GM10266 (cell line): Measurements from ENCODE around the gene LDLRAD3.

Source experiments
- DNase-seq: peaks from one replicate; pipeline ENCODE4 v3.0.0; 2012; ENCODE audit errors: extremely low spot score
- TF ChIP-seq, protein P1 (sequence below): IDR thresholded peaks from 2 replicates; pipeline ENCODE4 v1.5.1; 2012; ENCODE audit warnings: mild to moderate bottlenecking, low read depth; ENCODE audit not compliant: control insufficient read depth, insufficient read depth; ENCODE audit errors: missing control alignments

LDLRAD3 gene

DNA sequence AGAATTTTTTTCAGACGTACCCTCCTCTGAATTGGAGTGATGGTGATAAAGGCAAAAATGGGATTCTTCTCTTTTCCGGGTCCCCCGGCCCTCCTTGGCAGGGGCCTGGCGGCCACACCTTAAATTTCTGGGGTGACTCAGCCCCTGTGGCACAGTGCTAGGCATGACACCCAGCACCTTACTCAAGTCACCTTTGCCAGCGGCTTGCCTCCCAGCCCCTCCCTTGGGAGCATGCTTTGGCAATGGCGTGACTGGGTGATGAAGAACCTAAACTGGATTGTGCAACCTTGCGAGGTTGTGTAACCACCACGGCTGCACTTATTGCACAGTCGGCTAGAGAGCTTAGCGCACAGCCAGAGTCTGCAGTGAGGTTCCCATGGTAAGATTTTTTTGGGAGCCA lies 16.2 kb upstream of the LDLRAD3 start:
- TF ChIP-seq, protein P1, sequence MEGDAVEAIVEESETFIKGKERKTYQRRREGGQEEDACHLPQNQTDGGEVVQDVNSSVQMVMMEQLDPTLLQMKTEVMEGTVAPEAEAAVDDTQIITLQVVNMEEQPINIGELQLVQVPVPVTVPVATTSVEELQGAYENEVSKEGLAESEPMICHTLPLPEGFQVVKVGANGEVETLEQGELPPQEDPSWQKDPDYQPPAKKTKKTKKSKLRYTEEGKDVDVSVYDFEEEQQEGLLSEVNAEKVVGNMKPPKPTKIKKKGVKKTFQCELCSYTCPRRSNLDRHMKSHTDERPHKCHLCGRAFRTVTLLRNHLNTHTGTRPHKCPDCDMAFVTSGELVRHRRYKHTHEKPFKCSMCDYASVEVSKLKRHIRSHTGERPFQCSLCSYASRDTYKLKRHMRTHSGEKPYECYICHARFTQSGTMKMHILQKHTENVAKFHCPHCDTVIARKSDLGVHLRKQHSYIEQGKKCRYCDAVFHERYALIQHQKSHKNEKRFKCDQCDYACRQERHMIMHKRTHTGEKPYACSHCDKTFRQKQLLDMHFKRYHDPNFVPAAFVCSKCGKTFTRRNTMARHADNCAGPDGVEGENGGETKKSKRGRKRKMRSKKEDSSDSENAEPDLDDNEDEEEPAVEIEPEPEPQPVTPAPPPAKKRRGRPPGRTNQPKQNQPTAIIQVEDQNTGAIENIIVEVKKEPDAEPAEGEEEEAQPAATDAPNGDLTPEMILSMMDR: no peak
- no peak for DNase-seq

GRCh38 chr11:35928688-35929395 lies 15.0 kb upstream of the LDLRAD3 start:
- TF ChIP-seq, protein P1: no peak
- DNase-seq: no peak

DNA sequence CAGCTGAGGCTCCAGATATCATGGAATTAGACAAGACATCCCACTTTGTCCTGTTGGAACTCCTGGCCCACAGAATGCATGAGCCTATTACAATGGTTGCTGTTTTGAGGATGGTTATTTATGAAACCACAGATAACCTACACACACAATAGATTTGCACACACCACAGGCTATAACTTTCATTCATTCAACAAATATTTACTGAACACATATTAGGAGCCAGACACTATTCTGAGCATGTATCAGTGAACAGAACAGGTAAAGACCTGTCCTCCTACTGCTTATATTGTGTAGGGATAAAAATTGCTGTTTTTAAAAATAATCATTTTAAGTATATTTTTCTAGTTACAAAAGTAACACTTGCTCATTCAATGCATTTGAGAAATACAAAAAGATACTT lies 13.4 kb upstream of the LDLRAD3 start:
- TF ChIP-seq, protein P1: no peak
- no peak for DNase-seq

- no peak for DNase-seq
- TF ChIP-seq, protein P1: no peak
Observed at GRCh38 chr11:35932121-35932520, 11.7 kb upstream of the LDLRAD3 start.

- TF ChIP-seq, protein P1: no peak
- DNase-seq: no peak
Observed at GRCh38 chr11:35932681-35933319, 11.1 kb upstream of the LDLRAD3 start.

DNA sequence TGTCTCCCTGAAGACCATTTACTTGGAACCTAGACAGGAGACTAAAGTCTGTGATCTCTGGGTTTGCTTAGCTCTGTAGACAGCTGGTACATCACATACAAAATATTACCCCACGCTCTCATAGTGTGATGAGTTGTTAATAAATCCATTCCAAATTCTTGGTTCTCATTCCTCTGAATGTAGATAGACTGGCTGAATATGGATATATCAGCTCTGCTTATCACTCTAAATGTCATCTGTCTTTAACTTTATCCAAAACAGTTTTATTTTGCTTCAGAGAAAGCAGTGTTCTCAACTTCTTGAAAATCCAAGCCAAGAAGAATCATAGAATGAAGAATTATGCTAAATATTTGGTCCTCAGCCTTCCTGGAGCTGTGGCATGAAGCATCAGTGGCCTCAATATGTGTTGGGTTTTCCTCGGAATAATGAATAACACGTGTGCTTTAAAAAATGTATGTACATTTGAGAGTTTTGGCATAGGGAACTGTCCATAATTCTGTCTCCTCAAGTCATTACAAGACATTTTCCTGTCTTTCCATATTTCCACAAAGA lies 10.5 kb upstream of the LDLRAD3 start:
- TF ChIP-seq, protein P1: no peak
- no peak for DNase-seq

DNA sequence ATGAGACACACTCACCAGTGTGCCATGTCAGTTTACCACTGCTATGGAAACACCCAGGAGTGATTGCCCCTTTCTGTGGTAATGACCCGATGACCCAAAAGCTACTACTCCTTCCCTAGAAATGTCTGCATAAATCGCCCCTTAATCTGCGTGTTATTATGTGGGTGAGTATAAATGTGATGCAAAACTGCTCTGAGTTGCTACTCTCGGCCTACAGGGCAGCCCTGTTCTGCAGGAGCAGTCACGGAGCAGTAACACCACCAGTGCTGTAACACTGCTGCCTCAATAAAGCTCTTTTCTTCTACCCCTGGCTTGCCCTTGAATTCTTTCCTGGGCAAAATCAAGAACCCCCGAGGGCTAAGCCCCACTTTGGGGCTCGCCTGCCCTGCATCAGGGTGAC lies 9.6 kb upstream of the LDLRAD3 start:
- TF ChIP-seq, protein P1: no peak
- DNase-seq: no peak
